ENCODE data around the gene GAS5.
"Not testable (repeated sequence)": the region's sequence is repeated elsewhere in the genome, so short reads cannot be mapped to it uniquely, and the experiment has no call there.

The GAS5 gene

DNA sequence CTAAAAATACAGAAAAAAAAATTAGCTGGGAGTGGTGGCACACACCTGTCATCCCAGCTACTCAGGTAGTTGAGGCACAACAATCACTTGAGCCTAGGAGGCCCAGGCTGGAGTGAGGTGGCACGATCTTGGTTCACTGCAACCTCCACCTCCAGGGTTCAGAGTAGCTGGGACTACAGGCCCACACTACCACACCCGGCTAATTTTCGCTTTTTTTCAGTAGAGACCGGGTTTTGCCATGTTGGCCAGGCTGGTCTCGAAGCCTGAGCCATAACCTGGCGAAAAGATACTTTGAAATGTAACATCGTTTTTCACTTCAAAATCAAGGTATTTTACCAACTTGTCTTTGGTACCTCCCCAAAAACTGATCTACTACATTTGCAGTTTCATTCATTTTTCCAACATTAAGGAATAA, 6.1 kb downstream of the GAS5 start:
- no peaks in the 10 kb centered on the region for H3K27me3 ChIP-seq
- H3K36me3 ChIP-seq: peaks cover 46% of the 10 kb centered on the region
- no peaks in the 10 kb centered on the region for H3K9me3 ChIP-seq
- H3K4me1 ChIP-seq (ENCODE audit: control insufficient read depth in 1 of 2, insufficient read depth in 1 of 2, low read depth in 1 of 2, low read length in 1 of 2): peaks cover 11 to 19% of the 10 kb centered on the region in 2 experiments
- TF ChIP-seq, protein P1, sequence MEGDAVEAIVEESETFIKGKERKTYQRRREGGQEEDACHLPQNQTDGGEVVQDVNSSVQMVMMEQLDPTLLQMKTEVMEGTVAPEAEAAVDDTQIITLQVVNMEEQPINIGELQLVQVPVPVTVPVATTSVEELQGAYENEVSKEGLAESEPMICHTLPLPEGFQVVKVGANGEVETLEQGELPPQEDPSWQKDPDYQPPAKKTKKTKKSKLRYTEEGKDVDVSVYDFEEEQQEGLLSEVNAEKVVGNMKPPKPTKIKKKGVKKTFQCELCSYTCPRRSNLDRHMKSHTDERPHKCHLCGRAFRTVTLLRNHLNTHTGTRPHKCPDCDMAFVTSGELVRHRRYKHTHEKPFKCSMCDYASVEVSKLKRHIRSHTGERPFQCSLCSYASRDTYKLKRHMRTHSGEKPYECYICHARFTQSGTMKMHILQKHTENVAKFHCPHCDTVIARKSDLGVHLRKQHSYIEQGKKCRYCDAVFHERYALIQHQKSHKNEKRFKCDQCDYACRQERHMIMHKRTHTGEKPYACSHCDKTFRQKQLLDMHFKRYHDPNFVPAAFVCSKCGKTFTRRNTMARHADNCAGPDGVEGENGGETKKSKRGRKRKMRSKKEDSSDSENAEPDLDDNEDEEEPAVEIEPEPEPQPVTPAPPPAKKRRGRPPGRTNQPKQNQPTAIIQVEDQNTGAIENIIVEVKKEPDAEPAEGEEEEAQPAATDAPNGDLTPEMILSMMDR (IDR thresholded peaks at IDR 0.05): no peak
- H3K4me3 ChIP-seq (ENCODE audit: low read depth in 1 of 2, low read length in 1 of 2): no peak overlapping the region
- no peak overlapping the region for H3K27ac ChIP-seq

GRCh38 chr1:173860065-173860464, 7.7 kb downstream of the GAS5 start:
- peaks cover 0 to 4% of the 10 kb centered on the region in 2 experiments for H3K4me1 ChIP-seq (ENCODE audit: control insufficient read depth in 1 of 2, insufficient read depth in 1 of 2, low read depth in 1 of 2, low read length in 1 of 2)
- H3K27ac ChIP-seq: no peak overlapping the region
- no peak overlapping the region for H3K4me3 ChIP-seq (ENCODE audit: low read depth in 1 of 2, low read length in 1 of 2)
- peaks cover 50% of the 10 kb centered on the region for H3K36me3 ChIP-seq
- H3K9me3 ChIP-seq: no peaks in the 10 kb centered on the region
- H3K27me3 ChIP-seq: no peaks in the 10 kb centered on the region
- TF ChIP-seq, protein P1 (IDR thresholded peaks at IDR 0.05): no peak

DNA sequence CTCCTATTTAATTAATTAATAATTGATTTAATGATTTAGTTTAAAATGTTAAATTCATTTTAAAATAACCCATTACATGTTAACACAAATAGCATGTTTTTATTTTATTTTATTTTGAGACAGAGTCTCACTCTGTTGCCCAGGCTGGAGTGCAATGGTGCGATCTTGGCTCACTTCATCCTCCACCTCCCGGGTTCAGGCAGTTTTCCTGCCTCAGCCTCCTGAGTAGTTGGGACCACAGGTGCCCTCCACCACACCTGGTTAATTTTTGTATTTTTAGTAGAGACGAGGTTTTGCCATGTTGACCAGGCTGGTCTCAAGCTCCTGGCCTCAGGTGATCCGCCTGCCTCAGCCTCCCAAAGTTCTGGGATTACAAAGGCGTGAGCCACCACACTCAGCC, 8.2 kb downstream of the GAS5 start:
- H3K27me3 ChIP-seq; H3K9me3 ChIP-seq; H3K27ac ChIP-seq; H3K4me3 ChIP-seq (ENCODE audit: low read depth in 1 of 2, low read length in 1 of 2); H3K4me1 ChIP-seq (ENCODE audit: control insufficient read depth in 1 of 2, insufficient read depth in 1 of 2, low read depth in 1 of 2, low read length in 1 of 2): not testable (repeated sequence)
- H3K36me3 ChIP-seq: peaks cover 47% of the 10 kb centered on the region

DNA sequence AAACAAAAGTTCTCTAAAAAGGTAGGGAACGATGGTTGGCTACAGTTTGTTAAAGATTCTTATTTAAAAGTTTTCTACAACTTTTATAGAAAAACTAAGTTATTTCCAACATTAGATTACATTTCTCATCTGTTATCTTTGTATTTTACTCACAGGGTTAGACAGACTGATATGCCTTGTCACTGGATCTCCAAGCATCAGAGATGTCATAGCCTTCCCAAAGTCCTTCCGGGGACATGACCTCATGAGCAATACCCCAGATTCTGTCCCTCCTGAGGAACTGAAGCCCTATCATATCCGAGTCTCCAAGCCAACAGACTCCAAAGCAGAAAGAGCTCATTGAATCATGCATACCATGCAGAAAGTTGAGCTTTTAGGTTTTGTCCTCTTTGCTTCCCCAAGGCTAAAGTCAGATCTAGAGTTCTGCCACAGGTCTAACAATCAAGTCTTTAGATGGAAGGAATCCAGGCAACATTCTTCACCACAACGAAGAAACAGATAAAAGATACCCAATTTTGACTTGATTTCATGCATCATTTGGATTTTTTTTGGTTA, 10.3 kb downstream of the GAS5 start:
- H3K27me3 ChIP-seq: no peaks in the 10 kb centered on the region
- H3K36me3 ChIP-seq: peaks cover 47% of the 10 kb centered on the region
- no peak overlapping the region for H3K27ac ChIP-seq
- no peak overlapping the region for H3K4me3 ChIP-seq (ENCODE audit: low read depth in 1 of 2, low read length in 1 of 2)
- no peaks in the 10 kb centered on the region for H3K4me1 ChIP-seq (ENCODE audit: control insufficient read depth in 1 of 2, insufficient read depth in 1 of 2, low read depth in 1 of 2, low read length in 1 of 2)
- H3K9me3 ChIP-seq: no peaks in the 10 kb centered on the region
- TF ChIP-seq, protein P1 (IDR thresholded peaks at IDR 0.05): no peak

DNA sequence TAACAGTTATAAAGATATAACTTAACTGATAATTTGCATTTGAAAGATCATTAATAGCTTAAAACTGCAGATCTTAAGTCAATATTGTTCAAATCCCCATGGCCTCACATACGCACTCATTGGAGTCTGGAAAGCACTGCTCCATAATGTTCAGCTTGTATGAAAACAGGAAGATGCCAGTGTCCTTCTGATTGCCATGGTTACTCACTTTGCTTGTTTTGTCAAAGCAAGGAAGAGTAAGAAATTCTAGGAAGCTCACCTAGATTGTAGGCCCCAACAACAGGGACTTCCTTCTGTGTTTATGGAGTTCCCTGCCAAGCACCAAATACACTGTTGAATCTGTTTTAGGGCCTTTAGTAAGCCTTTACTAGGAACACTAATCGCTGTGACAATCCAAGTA, 10.9 kb downstream of the GAS5 start:
- H3K4me3 ChIP-seq (ENCODE audit: low read depth in 1 of 2, low read length in 1 of 2): no peak overlapping the region
- TF ChIP-seq, protein P1 (IDR thresholded peaks at IDR 0.05): no peak
- no peaks in the 10 kb centered on the region for H3K4me1 ChIP-seq (ENCODE audit: control insufficient read depth in 1 of 2, insufficient read depth in 1 of 2, low read depth in 1 of 2, low read length in 1 of 2)
- no peaks in the 10 kb centered on the region for H3K9me3 ChIP-seq
- no peaks in the 10 kb centered on the region for H3K27me3 ChIP-seq
- no peak overlapping the region for H3K27ac ChIP-seq
- H3K36me3 ChIP-seq: peaks cover 45% of the 10 kb centered on the region

DNA sequence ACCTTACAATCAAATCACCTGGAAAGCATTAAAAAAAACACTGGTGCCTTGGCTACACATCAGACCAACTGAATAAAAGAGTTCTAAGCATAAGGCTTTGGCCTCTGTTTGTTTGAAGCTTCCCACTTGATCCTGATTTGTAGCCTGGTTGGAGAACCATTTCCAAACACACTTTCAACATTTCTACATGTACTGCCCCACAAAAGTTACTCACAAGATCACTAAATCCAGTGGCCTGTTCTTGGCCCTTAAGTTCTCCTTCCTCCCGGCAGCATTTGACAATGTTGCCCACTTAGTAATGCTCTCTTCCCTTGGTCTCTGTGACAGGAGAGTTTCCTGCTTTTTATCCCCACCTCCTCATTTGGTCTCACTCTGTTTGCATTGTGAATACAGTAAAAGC, 11.8 kb downstream of the GAS5 start:
- H3K27ac ChIP-seq: no peak overlapping the region
- TF ChIP-seq, protein P1 (IDR thresholded peaks at IDR 0.05): no peak
- peaks cover 51% of the 10 kb centered on the region for H3K36me3 ChIP-seq
- H3K4me3 ChIP-seq (ENCODE audit: low read depth in 1 of 2, low read length in 1 of 2): no peak overlapping the region
- H3K27me3 ChIP-seq: no peaks in the 10 kb centered on the region
- H3K9me3 ChIP-seq: no peaks in the 10 kb centered on the region
- no peaks in the 10 kb centered on the region for H3K4me1 ChIP-seq (ENCODE audit: control insufficient read depth in 1 of 2, insufficient read depth in 1 of 2, low read depth in 1 of 2, low read length in 1 of 2)
